H9 (cell line): ENCODE results near the gene AP4M1. TPM values are rescaled to one million over a fixed set of nuclear protein-coding genes. Genes with fewer than 3 reads are reported as not detected.

Source experiments
- DNase-seq: peaks from one replicate; pipeline ENCODE4 v3.0.0-alpha.2; 2017
- H2AFZ ChIP-seq: one replicate; pipeline ENCODE4 v1.6.1; 2013; ENCODE audit warnings: mild to moderate bottlenecking, low read length, control low read depth, moderate library complexity
- H2AK5ac ChIP-seq: 2 replicates; pipeline ENCODE4 v1.6.1; 2013; ENCODE audit warnings: low read length, control low read depth, mixed read lengths; ENCODE audit not compliant: insufficient read length
- H2BK120ac ChIP-seq: one replicate; pipeline ENCODE4 v1.6.1; 2013; ENCODE audit warnings: low read depth, mild to moderate bottlenecking, low read length, control low read depth, inconsistent platforms; ENCODE audit not compliant: poor library complexity, severe bottlenecking
- H2BK12ac ChIP-seq: 2 replicates; pipeline ENCODE4 v1.6.1; 2013; ENCODE audit warnings: low read length, control low read depth, mixed read lengths, low read depth; ENCODE audit not compliant: insufficient read length
- H2BK15ac ChIP-seq: 2 replicates; pipeline ENCODE4 v1.6.1; 2013; ENCODE audit warnings: low read depth, low read length, control low read depth
- H2BK20ac ChIP-seq: one replicate; pipeline ENCODE4 v1.6.1; 2013; ENCODE audit warnings: low read depth, mild to moderate bottlenecking, low read length, control low read depth, inconsistent platforms; ENCODE audit not compliant: poor library complexity, severe bottlenecking
- H2BK5ac ChIP-seq: 2 replicates; pipeline ENCODE4 v1.6.1; 2013; ENCODE audit warnings: low read length, control low read depth, mixed read lengths; ENCODE audit not compliant: insufficient read length
- H3K14ac ChIP-seq: 2 replicates; pipeline ENCODE4 v1.6.1; 2013; ENCODE audit warnings: low read length, control low read depth; ENCODE audit not compliant: insufficient read depth
- H3K18ac ChIP-seq: 2 replicates; pipeline ENCODE4 v1.6.1; 2013; ENCODE audit warnings: low read depth, mild to moderate bottlenecking, mixed read lengths, low read length, control low read depth; ENCODE audit not compliant: insufficient read length
- H3K23ac ChIP-seq: 2 replicates; pipeline ENCODE4 v1.6.1; 2013; ENCODE audit warnings: low read length, control low read depth, mixed read lengths, low read depth; ENCODE audit not compliant: insufficient read length
- H3K23me2 ChIP-seq: 2 replicates; pipeline ENCODE4 v1.6.1; 2013; ENCODE audit warnings: low read depth, mild to moderate bottlenecking, mixed read lengths, low read length, control low read depth; ENCODE audit not compliant: insufficient read length, poor library complexity, severe bottlenecking
- H3K27ac ChIP-seq: 2 replicates; pipeline ENCODE4 v1.5.1; 2013; ENCODE audit warnings: low read length, control low read depth, mixed read lengths, low read depth; ENCODE audit not compliant: insufficient read length
- H3K27me3 ChIP-seq: 2 replicates; pipeline ENCODE4 v1.6.1; 2013; ENCODE audit warnings: low read length, control low read depth, inconsistent platforms; ENCODE audit not compliant: insufficient read depth
- H3K4ac ChIP-seq: 2 replicates; pipeline ENCODE4 v1.6.1; 2013; ENCODE audit warnings: low read depth, mild to moderate bottlenecking, control low read depth, inconsistent platforms, low read length, moderate library complexity
- H3K4me1 ChIP-seq: 2 replicates; pipeline ENCODE4 v1.6.1; 2013; ENCODE audit warnings: low read length, control low read depth, inconsistent platforms; ENCODE audit not compliant: insufficient read depth
- H3K4me2 ChIP-seq: 2 replicates; pipeline ENCODE4 v1.6.1; 2013; ENCODE audit warnings: low read length, control low read depth, mixed read lengths; ENCODE audit not compliant: insufficient read length, insufficient read depth
- H3K56ac ChIP-seq: 2 replicates; pipeline ENCODE4 v1.6.1; 2013; ENCODE audit warnings: low read depth, mild to moderate bottlenecking, mixed read lengths, low read length, control low read depth; ENCODE audit not compliant: insufficient read length
- H3K79me1 ChIP-seq: 2 replicates; pipeline ENCODE4 v1.6.1; 2013; ENCODE audit warnings: low read depth, mild to moderate bottlenecking, moderate library complexity, low read length, control low read depth, inconsistent platforms; ENCODE audit not compliant: insufficient read depth, poor library complexity, severe bottlenecking
- H3K79me2 ChIP-seq: 2 replicates; pipeline ENCODE4 v1.6.1; 2013; ENCODE audit warnings: low read length, control low read depth, inconsistent platforms; ENCODE audit not compliant: insufficient read depth
- H3K9ac ChIP-seq: 2 replicates; pipeline ENCODE4 v1.6.1; 2013; ENCODE audit warnings: low read length, control low read depth, mixed read lengths; ENCODE audit not compliant: insufficient read length; ENCODE audit errors: extremely low read depth
- H3K9me3 ChIP-seq: one replicate; pipeline ENCODE4 v1.6.1; 2013; ENCODE audit warnings: low read depth, low read length, inconsistent platforms; ENCODE audit not compliant: control insufficient read depth
- H3T11ph ChIP-seq: one replicate; pipeline ENCODE4 v1.6.1; 2013; ENCODE audit warnings: mild to moderate bottlenecking, low read length, control low read depth, inconsistent platforms
- H4K20me1 ChIP-seq: one replicate; pipeline ENCODE4 v1.6.1; 2013; ENCODE audit not compliant: control insufficient read depth, insufficient read length, insufficient read depth
- H4K5ac ChIP-seq: 2 replicates; pipeline ENCODE4 v1.6.1; 2013; ENCODE audit warnings: low read depth, mild to moderate bottlenecking, mixed read lengths, low read length, control low read depth; ENCODE audit not compliant: insufficient read length
- H4K8ac ChIP-seq: replicated peaks from 2 replicates; pipeline ENCODE4 v1.6.1; 2013; ENCODE audit warnings: low read length, control low read depth, mixed read lengths, low read depth; ENCODE audit not compliant: insufficient read length
- H4K91ac ChIP-seq: 2 replicates; pipeline ENCODE4 v1.6.1; 2013; ENCODE audit warnings: low read depth, mild to moderate bottlenecking, moderate library complexity, mixed read lengths, low read length, control low read depth; ENCODE audit not compliant: insufficient read length
- H3K27ac Mint-ChIP-seq, 3 experiments: 2 replicates in 2 of 3; 3 replicates in 1 of 3; pipeline ENCODE4 v1.8.0; 2020 to 2021; ENCODE audit warnings: mixed read lengths in 3 of 3, mild to moderate bottlenecking in 1 of 3, moderate library complexity in 1 of 3
- H3K27me3 Mint-ChIP-seq: 2 replicates; pipeline ENCODE4 v1.8.0; 2021; ENCODE audit warnings: low read depth, mild to moderate bottlenecking, moderate library complexity, mixed read lengths
- H3K36me3 Mint-ChIP-seq, 3 experiments: 2 replicates in 2 of 3; 3 replicates in 1 of 3; pipeline ENCODE4 v1.8.0; 2020 to 2021; ENCODE audit warnings: low read depth in 3 of 3, mixed read lengths in 3 of 3; ENCODE audit not compliant: insufficient read depth in 1 of 3
- H3K4me1 Mint-ChIP-seq, 2 experiments: 2 replicates each; pipeline ENCODE4 v1.8.0; 2020; ENCODE audit warnings: mixed read lengths in 2 of 2
- H3K4me3 Mint-ChIP-seq, 2 experiments: 2 replicates in 1 of 2; 3 replicates in 1 of 2; pipeline ENCODE4 v1.8.0; 2020 to 2021; ENCODE audit warnings: mild to moderate bottlenecking in 2 of 2, mixed read lengths in 2 of 2, moderate library complexity in 1 of 2
- H3K9me3 Mint-ChIP-seq, 2 experiments: 2 replicates in 1 of 2; 3 replicates in 1 of 2; pipeline ENCODE4 v1.8.0; 2020; ENCODE audit warnings: mild to moderate bottlenecking in 2 of 2, mixed read lengths in 2 of 2, moderate library complexity in 1 of 2
- WGBS: extraction: QIAGEN DNeasy Blood & Tissue Kit; methylation state at CpG from one replicate; pipeline ENCODE4 v1.1.7; 2013; ENCODE audit warnings: missing lambda C conversion rate, low lambda C conversion rate, mixed read lengths; ENCODE audit not compliant: insufficient read length; ENCODE audit errors: extremely low coverage; 5-methylcytosine and 5-hydroxymethylcytosine counted together
- total RNA-seq: library from RNA; stranded (reverse); gene quantifications from 2 replicates; pipeline ENCODE4 v1.2.1, GENCODE V29; 2021
- TF ChIP-seq, protein P1 (sequence below): fragments of 200-600 bp; sonication (generic); conservative IDR thresholded peaks from 3 replicates; pipeline ENCODE4 v1.8.0; 2021; ENCODE audit warnings: antibody characterized with exemption, mild to moderate bottlenecking

AP4M1 gene
- total RNA-seq, 1 experiment from 2014 or later = 18.8 TPM

DNA sequence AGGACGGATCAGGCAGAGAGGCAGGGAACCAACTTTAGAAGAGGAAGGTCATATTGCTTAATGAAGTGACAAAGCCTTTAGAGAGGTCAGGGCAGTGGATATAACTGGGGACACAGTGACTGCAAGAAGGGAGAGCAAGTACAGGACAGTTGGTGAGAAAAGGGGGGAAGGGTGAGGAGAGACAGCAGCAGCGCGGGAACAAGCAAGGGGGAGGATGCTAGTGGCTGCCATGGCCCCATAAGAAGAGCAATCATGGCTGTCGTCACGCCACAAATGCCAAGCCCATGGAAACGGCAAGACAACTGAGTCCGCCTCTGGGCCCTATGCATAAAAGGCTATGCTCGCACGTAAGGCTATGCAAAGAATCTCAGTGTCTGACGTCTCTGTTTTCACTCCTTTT, 29.0 kb upstream of the AP4M1 start:
- Histone ChIP-seq H3K4ac (no peak overlapping the region), H3K23ac (no peak overlapping the region), H2BK120ac (no peak overlapping the region), H3K23me2 (no peaks in the 10 kb centered on the region), H3K79me1 (no peaks in the 10 kb centered on the region), H4K8ac (no peak overlapping the region), H3K79me2 (peaks cover 3% of the 10 kb centered on the region), H2BK20ac (no peak overlapping the region), H2BK12ac (no peak overlapping the region), H3K14ac (no peak overlapping the region), H2AK5ac (no peak overlapping the region), H3K4me1 (no peaks in the 10 kb centered on the region), H4K20me1 (no peaks in the 10 kb centered on the region), H3K9me3 (peaks cover 60% of the 10 kb centered on the region), H3T11ph (no peak overlapping the region), H3K4me2 (no peak overlapping the region), H3K9ac (no peak overlapping the region), H2BK5ac (no peak overlapping the region), H4K5ac (no peak overlapping the region), H4K91ac (no peak overlapping the region), H3K27ac (no peak overlapping the region), H3K56ac (no peak overlapping the region), H2BK15ac (no peak overlapping the region), H3K18ac (no peak overlapping the region), H3K27me3 (no peaks in the 10 kb centered on the region), H2AFZ (no peak overlapping the region)
- H3K27ac Mint-ChIP-seq = no peak overlapping the region
- H3K9me3 Mint-ChIP-seq = peaks cover 76 to 78% of the 10 kb centered on the region in 2 experiments
- H3K4me1 Mint-ChIP-seq = no peaks in the 10 kb centered on the region
- H3K36me3 Mint-ChIP-seq = peaks cover 83 to 98% (median 90%) of the 10 kb centered on the region in 3 experiments
- TF ChIP-seq, protein P1, sequence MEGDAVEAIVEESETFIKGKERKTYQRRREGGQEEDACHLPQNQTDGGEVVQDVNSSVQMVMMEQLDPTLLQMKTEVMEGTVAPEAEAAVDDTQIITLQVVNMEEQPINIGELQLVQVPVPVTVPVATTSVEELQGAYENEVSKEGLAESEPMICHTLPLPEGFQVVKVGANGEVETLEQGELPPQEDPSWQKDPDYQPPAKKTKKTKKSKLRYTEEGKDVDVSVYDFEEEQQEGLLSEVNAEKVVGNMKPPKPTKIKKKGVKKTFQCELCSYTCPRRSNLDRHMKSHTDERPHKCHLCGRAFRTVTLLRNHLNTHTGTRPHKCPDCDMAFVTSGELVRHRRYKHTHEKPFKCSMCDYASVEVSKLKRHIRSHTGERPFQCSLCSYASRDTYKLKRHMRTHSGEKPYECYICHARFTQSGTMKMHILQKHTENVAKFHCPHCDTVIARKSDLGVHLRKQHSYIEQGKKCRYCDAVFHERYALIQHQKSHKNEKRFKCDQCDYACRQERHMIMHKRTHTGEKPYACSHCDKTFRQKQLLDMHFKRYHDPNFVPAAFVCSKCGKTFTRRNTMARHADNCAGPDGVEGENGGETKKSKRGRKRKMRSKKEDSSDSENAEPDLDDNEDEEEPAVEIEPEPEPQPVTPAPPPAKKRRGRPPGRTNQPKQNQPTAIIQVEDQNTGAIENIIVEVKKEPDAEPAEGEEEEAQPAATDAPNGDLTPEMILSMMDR = no peak
- H3K4me3 Mint-ChIP-seq = no peak overlapping the region
- H3K27me3 Mint-ChIP-seq = peaks cover 5% of the 10 kb centered on the region; the same call in 1 of the 2 replicates
- WGBS = no CpG with 5 or more reads among the region's 10 CpGs
- no peak for DNase-seq
